OCI-LY3 (cell line): Measurements from ENCODE around the gene CLEC19A.

ENCODE experiments used
- CTCF ChIP-seq: fragments of 200-600, 300-600 bp; sonication (generic); IDR thresholded peaks from 2 replicates; pipeline ENCODE4 v1.5.1; 2014; ENCODE audit warnings: antibody characterized with exemption, low read length, low read depth
- EZH2phosphoT487 ChIP-seq: fragments of 200-600 bp; shearing (Covaris generic); IDR thresholded peaks from 2 replicates; pipeline ENCODE4 v1.6.1; 2018; ENCODE audit warnings: antibody characterized with exemption, mixed run types, low read depth

- TF ChIP-seq CTCF (no peak), EZH2phosphoT487 (no peak)
Observed at GRCh38 chr16:19307587-19308241, 22.2 kb downstream of the CLEC19A start.
